DOHH2 (cell line): ENCODE data around the gene TMEM208.

ENCODE experiments used
- H3F3A ChIP-seq: fragments of 200-600 bp; sonication (generic), shearing (Covaris generic); 2 replicates; pipeline ENCODE4 v1.6.0; 2016; ENCODE audit warnings: antibody characterized with exemption, mild to moderate bottlenecking; ENCODE audit not compliant: control insufficient read depth, insufficient read depth
- H3K27ac ChIP-seq: fragments of 200-600 bp; sonication (generic); 2 replicates; pipeline ENCODE4 v1.5.1; 2014; ENCODE audit warnings: low read depth, mild to moderate bottlenecking, low read length, moderate library complexity
- H3K27me3 ChIP-seq: fragments of 200-600 bp; sonication (generic); 2 replicates; pipeline ENCODE4 v1.6.1; 2014; ENCODE audit warnings: mild to moderate bottlenecking, low read length, mixed read lengths; ENCODE audit not compliant: control insufficient read depth
- H3K36me3 ChIP-seq: fragments of 200-600 bp; sonication (generic); 2 replicates; pipeline ENCODE4 v1.6.1; 2014; ENCODE audit warnings: mild to moderate bottlenecking, low read length, moderate library complexity, mixed read lengths; ENCODE audit not compliant: control insufficient read depth
- H3K4me1 ChIP-seq: fragments of 200-600 bp; sonication (generic); 2 replicates; pipeline ENCODE4 v1.6.1; 2014; ENCODE audit warnings: mild to moderate bottlenecking, low read length, mixed read lengths; ENCODE audit not compliant: control insufficient read depth
- H3K4me2 ChIP-seq: fragments of 200-600 bp; sonication (generic); 2 replicates; pipeline ENCODE4 v1.6.0; 2014; ENCODE audit warnings: mild to moderate bottlenecking, low read length, moderate library complexity
- H3K4me3 ChIP-seq: fragments of 200-600 bp; sonication (generic); 2 replicates; pipeline ENCODE4 v1.5.1; 2014; ENCODE audit warnings: mild to moderate bottlenecking, low read length, mixed read lengths
- H3K79me2 ChIP-seq: fragments of 200-600 bp; sonication (generic); 2 replicates; pipeline ENCODE4 v1.6.1; 2014; ENCODE audit warnings: mild to moderate bottlenecking, low read length, mixed read lengths; ENCODE audit not compliant: control insufficient read depth
- H3K9me2 ChIP-seq: fragments of 200-600 bp; sonication (generic); replicated peaks from 2 replicates; pipeline ENCODE4 v1.6.1; 2014; ENCODE audit warnings: mild to moderate bottlenecking, low read length, mixed read lengths; ENCODE audit not compliant: control insufficient read depth
- H3K9me3 ChIP-seq: fragments of 200-600 bp; sonication (generic); 2 replicates; pipeline ENCODE4 v1.6.1; 2014; ENCODE audit warnings: antibody characterized with exemption, low read length, mixed read lengths; ENCODE audit not compliant: control insufficient read depth, insufficient read depth
- H4K20me1 ChIP-seq: fragments of 200-600 bp; sonication (generic); 2 replicates; pipeline ENCODE4 v1.6.0; 2014; ENCODE audit warnings: low read depth, mild to moderate bottlenecking, antibody characterized with exemption, low read length, moderate library complexity; ENCODE audit not compliant: control insufficient read depth, insufficient read depth
- EZH2phosphoT487 ChIP-seq: fragments of 200-600 bp; sonication (generic); IDR thresholded peaks from 2 replicates; pipeline ENCODE4 v1.6.1; 2017; ENCODE audit warnings: borderline replicate concordance, mild to moderate bottlenecking, antibody characterized with exemption, low read length, moderate library complexity, mixed read lengths
- TF ChIP-seq, protein P1 (sequence below): fragments of 200-600 bp; sonication (generic); IDR thresholded peaks from one replicate; pipeline ENCODE4 v1.5.1; 2014; ENCODE audit warnings: antibody characterized with exemption, mild to moderate bottlenecking, low read depth, low read length; ENCODE audit not compliant: poor library complexity, severe bottlenecking

TMEM208 gene

DNA sequence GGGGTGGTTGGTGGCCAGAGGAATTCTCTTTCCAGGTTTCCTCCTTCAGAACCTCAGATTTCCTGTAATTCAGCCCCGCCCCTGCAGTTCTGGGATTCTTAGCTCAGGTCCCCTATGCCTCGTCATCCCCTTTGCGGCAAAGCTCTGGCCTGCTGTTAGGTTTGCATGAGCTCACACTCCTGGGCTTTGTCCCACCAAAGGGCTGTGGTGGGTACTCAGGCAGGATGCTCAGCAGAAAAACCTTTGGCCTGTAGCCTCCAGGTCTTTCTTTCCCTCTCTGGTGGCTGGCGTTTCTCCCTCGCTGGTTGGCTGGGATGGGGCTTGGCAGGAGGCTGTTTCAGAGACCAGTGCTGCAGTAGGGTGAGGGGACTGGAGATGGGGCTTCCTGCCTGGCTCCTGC lies 42.8 kb downstream of the TMEM208 start:
- Histone ChIP-seq H4K20me1 (no peaks in the 10 kb centered on the region), H3K4me1 (no peaks in the 10 kb centered on the region), H3K36me3 (no peaks in the 10 kb centered on the region), H3K9me3 (no peaks in the 10 kb centered on the region), H3K9me2 (no peaks in the 10 kb centered on the region), H3K27me3 (peaks cover 5% of the 10 kb centered on the region), H3K27ac (no peak overlapping the region), H3K4me3 (no peak overlapping the region), H3F3A (no peaks in the 10 kb centered on the region), H3K79me2 (no peaks in the 10 kb centered on the region), H3K4me2 (no peak overlapping the region)
- TF ChIP-seq, protein P1, sequence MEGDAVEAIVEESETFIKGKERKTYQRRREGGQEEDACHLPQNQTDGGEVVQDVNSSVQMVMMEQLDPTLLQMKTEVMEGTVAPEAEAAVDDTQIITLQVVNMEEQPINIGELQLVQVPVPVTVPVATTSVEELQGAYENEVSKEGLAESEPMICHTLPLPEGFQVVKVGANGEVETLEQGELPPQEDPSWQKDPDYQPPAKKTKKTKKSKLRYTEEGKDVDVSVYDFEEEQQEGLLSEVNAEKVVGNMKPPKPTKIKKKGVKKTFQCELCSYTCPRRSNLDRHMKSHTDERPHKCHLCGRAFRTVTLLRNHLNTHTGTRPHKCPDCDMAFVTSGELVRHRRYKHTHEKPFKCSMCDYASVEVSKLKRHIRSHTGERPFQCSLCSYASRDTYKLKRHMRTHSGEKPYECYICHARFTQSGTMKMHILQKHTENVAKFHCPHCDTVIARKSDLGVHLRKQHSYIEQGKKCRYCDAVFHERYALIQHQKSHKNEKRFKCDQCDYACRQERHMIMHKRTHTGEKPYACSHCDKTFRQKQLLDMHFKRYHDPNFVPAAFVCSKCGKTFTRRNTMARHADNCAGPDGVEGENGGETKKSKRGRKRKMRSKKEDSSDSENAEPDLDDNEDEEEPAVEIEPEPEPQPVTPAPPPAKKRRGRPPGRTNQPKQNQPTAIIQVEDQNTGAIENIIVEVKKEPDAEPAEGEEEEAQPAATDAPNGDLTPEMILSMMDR, result no peak
- TF ChIP-seq EZH2phosphoT487, result no peak

DNA sequence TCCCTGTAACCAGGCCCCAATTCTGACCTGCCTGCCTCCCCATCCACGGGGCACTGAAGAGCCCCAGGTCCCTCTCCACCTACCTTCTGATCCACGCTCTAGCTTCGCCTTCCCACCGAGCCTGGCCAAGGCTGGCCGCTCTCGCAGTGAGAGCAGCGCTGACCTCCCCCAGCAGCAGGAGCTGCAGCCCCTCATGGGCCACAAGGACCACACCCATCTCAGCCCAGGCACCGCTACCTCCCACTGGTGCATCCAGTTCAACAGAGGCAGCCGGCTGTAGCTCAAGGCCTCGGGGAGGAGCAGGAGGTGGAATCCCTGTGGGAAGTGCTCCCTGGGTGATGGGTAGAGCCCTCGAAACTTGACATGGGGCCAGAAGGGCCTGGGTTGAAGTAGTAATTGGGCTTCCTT lies 44.0 kb downstream of the TMEM208 start:
- no peak overlapping the region for H3K4me2 ChIP-seq

DNA sequence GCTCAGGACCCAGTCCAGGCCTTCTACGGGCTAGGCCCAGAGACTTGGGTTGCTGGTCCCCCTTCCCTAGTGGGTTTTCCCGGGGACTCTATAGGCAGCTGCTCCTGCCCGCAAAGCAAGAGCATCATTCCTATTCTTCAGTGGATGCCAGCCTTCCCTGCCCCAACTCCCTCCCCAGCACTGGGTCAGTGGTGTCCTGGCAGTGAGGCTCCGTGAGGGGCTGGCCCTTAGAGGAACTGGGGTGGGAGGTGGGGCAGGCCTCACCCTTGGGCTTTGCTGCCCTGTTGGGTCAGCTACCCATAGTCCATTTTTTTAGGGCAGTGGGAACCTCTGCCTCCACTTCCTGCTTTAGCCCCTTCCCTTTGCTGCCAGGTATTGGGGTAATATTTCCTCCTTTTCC lies 44.5 kb downstream of the TMEM208 start:
- no peaks in the 10 kb centered on the region for H3K4me1 ChIP-seq
- no peaks in the 10 kb centered on the region for H3K9me2 ChIP-seq
- no peaks in the 10 kb centered on the region for H3K79me2 ChIP-seq
- H3K9me3 ChIP-seq, result no peaks in the 10 kb centered on the region
- H3K27ac ChIP-seq, result no peak overlapping the region
- H3K4me2 ChIP-seq, result no peak overlapping the region
- H3F3A ChIP-seq, result no peaks in the 10 kb centered on the region
- TF ChIP-seq EZH2phosphoT487, result no peak
- TF ChIP-seq, protein P1, result no peak
- no peaks in the 10 kb centered on the region for H4K20me1 ChIP-seq
- no peaks in the 10 kb centered on the region; the same call in 1 of the 2 replicates for H3K27me3 ChIP-seq
- H3K4me3 ChIP-seq, result no peak overlapping the region
- peaks cover 1% of the 10 kb centered on the region; the same call in 1 of the 2 replicates for H3K36me3 ChIP-seq

More for the DNA sequence above, 44.0 kb downstream of the TMEM208 start:
- Histone ChIP-seq H3K79me2 (no peaks in the 10 kb centered on the region), H4K20me1 (no peaks in the 10 kb centered on the region), H3K4me1 (no peaks in the 10 kb centered on the region), H3K9me3 (no peaks in the 10 kb centered on the region), H3K9me2 (no peaks in the 10 kb centered on the region), H3K36me3 (no peaks in the 10 kb centered on the region), H3K27me3 (peaks cover 1% of the 10 kb centered on the region), H3F3A (no peaks in the 10 kb centered on the region), H3K4me3 (no peak overlapping the region), H3K27ac (no peak overlapping the region)
- TF ChIP-seq, protein P1, result no peak
- no peak for TF ChIP-seq EZH2phosphoT487

DNA sequence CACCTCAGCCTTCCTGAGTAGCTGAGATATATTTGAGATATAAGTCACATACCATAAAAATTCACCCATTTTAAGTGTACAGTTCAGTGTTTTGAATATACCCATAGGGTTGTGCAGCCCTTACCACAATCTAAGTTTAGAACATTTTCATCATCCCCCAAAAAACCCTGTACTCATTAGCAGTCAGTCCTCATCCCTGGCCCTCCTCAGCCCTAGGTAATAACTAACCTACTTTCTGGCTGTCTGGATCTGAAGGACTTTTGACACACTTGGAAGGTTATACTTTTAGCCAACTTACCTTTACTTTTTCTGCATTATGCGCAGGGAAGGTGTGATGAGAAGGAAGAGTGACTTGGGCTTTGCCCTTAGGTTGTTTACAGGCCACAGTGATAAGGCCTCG lies 48.4 kb downstream of the TMEM208 start:
- Histone ChIP-seq H3K79me2 (peaks cover 13% of the 10 kb centered on the region), H3K9me2 (no peaks in the 10 kb centered on the region), H3K9me3 (no peaks in the 10 kb centered on the region), H3K27me3 (no peaks in the 10 kb centered on the region), H3K4me2 (no peak overlapping the region), H3K27ac (no peak overlapping the region), H3K4me1 (peaks cover 13% of the 10 kb centered on the region), H4K20me1 (no peaks in the 10 kb centered on the region), H3K4me3 (no peak overlapping the region), H3F3A (no peaks in the 10 kb centered on the region), H3K36me3 (peaks cover 12% of the 10 kb centered on the region)
- TF ChIP-seq, protein P1, result no peak
- TF ChIP-seq EZH2phosphoT487, result no peak
